Measurements from ENCODE around the gene ZDHHC24. TPM values are rescaled to one million over a fixed set of nuclear protein-coding genes. Genes with fewer than 3 reads are reported as not detected.
"Not testable (repeated sequence)": the region's sequence is repeated elsewhere in the genome, so short reads cannot be mapped to it uniquely, and the experiment has no call there.

Gene ZDHHC24
- total RNA-seq, 1 experiment from 2014 or later = 3.1 TPM

DNA sequence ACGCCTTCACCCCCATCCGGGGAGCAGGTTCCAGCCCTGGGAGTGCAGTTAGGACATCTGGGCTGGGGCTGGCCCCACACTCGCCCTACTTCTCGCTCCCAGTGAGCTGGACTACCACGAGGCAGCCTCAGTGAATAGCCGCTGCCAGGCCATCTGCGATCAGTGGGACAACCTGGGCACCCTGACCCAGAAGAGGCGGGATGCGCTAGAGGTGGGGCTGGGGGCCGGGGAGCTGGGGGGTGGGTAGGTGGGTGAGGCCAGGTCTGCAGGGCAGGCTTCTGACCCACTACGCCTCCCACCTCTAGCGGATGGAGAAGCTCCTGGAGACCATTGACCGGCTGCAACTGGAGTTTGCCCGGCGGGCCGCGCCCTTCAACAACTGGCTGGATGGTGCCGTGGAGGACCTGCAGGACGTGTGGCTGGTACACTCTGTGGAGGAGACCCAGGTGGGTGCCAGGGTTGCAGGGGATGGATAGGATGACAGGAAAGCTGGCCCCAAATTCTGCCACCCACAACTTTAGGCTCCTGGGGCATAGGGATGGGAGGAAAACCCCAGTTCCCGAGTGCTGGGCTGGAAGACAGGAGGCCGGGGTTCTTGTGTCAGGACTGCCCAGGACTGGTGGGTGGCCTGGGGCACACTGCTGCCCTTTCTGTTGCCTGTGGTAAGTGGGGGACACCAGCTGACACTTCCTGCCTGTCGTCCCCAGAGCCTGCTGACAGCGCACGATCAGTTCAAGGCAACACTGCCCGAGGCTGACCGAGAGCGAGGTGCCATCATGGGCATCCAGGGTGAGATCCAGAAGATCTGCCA is 14.2 kb upstream of the ZDHHC24 start:
- Histone ChIP-seq H3K4me3 (no peak overlapping the region), H3K4me1 (no peaks in the 10 kb centered on the region), H3K27ac (no peak overlapping the region), H3K36me3 (no peaks in the 10 kb centered on the region), H3K27me3 (no peaks in the 10 kb centered on the region), H3K9me3 (replicated peaks) (no peaks in the 10 kb centered on the region)
- DNase-seq = no peak

DNA sequence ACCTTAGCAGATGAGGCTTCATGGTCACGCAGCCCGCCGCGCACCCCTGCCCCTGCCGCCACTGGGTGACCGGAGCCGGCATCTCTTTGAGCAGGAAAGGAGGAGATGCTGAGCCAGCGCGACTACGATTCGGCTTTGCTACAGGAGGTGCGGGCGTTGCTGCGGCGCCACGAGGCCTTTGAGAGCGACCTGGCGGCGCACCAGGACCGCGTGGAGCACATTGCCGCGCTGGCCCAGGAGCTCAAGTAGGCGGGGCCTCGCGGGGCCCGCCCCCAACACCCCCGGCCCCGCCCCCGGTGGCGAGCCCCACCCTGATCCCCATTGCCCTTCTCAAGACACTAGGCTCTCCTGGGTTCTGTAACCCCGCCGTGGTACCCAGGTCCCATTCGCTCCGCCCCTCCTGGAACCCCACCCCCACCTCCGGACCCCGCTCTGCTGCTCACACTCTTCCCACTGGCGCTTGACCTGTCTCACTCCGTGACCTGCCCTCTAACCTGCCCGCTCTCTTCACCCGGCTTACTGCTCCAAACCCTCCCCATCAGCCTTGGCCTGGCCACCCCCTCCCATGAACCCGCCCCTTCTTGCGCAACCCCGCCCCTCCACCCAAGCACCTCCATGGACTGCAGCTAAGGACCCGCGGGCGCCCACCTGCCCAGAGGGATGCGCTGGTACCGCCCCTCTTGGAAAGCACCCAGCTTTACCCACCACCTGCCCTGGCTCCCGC is 13.5 kb upstream of the ZDHHC24 start:
- H3K4me1 ChIP-seq = no peaks in the 10 kb centered on the region
- DNase-seq = no peak
- no peaks in the 10 kb centered on the region for H3K9me3 ChIP-seq (replicated peaks)
- H3K27ac ChIP-seq = no peak overlapping the region
- no peaks in the 10 kb centered on the region for H3K27me3 ChIP-seq
- H3K4me3 ChIP-seq = no peak overlapping the region
- no peaks in the 10 kb centered on the region for H3K36me3 ChIP-seq

DNA sequence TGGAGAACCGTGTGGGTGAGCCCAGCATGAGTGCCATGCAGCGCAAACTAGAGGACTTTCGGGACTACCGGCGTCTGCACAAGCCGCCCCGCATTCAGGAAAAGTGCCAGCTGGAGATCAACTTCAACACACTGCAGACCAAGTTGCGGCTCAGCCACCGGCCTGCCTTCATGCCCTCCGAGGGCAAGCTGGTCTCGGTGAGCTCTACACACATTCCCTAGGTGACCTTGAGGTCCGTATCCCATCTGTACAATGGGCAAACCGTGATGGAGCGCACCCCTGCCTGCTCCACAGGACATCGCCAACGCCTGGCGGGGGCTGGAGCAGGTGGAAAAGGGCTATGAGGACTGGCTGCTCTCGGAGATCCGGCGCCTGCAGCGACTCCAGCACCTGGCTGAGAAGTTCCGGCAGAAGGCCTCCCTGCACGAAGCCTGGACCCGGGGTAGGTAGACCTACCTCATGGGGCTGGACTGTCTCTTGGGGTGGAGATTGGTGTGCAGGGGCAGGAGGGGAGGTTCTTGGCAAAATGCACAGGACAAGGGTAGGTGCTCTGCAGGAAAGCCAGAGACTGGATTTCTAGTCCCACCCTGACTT is 12.0 kb upstream of the ZDHHC24 start:
- no peaks in the 10 kb centered on the region for H3K9me3 ChIP-seq (replicated peaks)
- H3K4me1 ChIP-seq = no peaks in the 10 kb centered on the region
- H3K36me3 ChIP-seq = no peaks in the 10 kb centered on the region
- no peak overlapping the region for H3K27ac ChIP-seq
- DNase-seq = no peak
- H3K4me3 ChIP-seq = no peak overlapping the region
- no peaks in the 10 kb centered on the region for H3K27me3 ChIP-seq

DNA sequence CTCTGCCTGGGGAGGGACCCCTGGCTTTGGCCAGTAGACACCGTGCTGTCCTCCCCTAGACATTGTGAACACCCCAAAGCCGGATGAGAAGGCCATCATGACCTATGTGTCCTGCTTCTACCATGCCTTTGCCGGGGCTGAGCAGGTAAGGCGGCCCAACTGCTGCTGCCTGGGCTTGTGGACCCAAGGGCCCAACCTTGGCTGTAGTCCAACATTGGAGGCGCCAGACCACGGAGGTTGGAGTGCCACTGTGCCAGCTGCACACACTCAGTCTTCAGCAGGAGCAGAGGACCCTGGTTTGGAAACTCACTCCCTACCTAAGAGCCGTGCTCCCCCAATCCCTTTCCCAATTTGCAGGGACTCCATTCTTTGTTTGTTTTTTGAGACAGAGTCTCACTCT is 10.2 kb upstream of the ZDHHC24 start:
- Histone ChIP-seq H3K9me3 (replicated peaks) (no peaks in the 10 kb centered on the region), H3K27ac (no peak overlapping the region), H3K27me3 (no peaks in the 10 kb centered on the region), H3K4me3 (no peak overlapping the region), H3K4me1 (no peaks in the 10 kb centered on the region), H3K36me3 (no peaks in the 10 kb centered on the region)
- DNase-seq = no peak

- no peak overlapping the region for H3K27ac ChIP-seq
- H3K4me3 ChIP-seq = no peak overlapping the region
- no peaks in the 10 kb centered on the region for H3K36me3 ChIP-seq
- no peaks in the 10 kb centered on the region for H3K27me3 ChIP-seq
- H3K4me1 ChIP-seq = no peaks in the 10 kb centered on the region
- no peaks in the 10 kb centered on the region for H3K9me3 ChIP-seq (replicated peaks)
- no peak for DNase-seq
These were observed 9.6 kb upstream of the ZDHHC24 start for GRCh38 chr11:66555416-66555815.

GRCh38 chr11:66554602-66555001 is 8.8 kb upstream of the ZDHHC24 start:
- Histone ChIP-seq H3K36me3 (no peaks in the 10 kb centered on the region), H3K9me3 (replicated peaks) (no peaks in the 10 kb centered on the region), H3K4me1 (no peaks in the 10 kb centered on the region), H3K27ac (no peak overlapping the region), H3K27me3 (no peaks in the 10 kb centered on the region), H3K4me3 (no peak overlapping the region)
- DNase-seq = no peak

- Histone ChIP-seq H3K9me3 (replicated peaks) (no peaks in the 10 kb centered on the region), H3K4me3 (no peak overlapping the region)
- no peak for DNase-seq
These were observed 5.0 kb upstream of the ZDHHC24 start for GRCh38 chr11:66550887-66551286.

GRCh38 chr11:66549696-66550095 is 3.8 kb upstream of the ZDHHC24 start:
- no peaks in the 10 kb centered on the region for H3K27me3 ChIP-seq
- H3K4me1 ChIP-seq = peaks cover 7% of the 10 kb centered on the region
- no peak overlapping the region for H3K4me3 ChIP-seq
- no peak overlapping the region for H3K27ac ChIP-seq
- no peaks in the 10 kb centered on the region for H3K9me3 ChIP-seq (replicated peaks)
- no peaks in the 10 kb centered on the region for H3K36me3 ChIP-seq
- no peak for DNase-seq

More at GRCh38 chr11:66550887-66551286, 5.0 kb upstream of the ZDHHC24 start:
- Histone ChIP-seq H3K36me3 (no peaks in the 10 kb centered on the region), H3K27ac (no peak overlapping the region), H3K27me3 (no peaks in the 10 kb centered on the region), H3K4me1 (peaks cover 7% of the 10 kb centered on the region)

- H3K4me1 ChIP-seq = peaks cover 7% of the 10 kb centered on the region
- H3K4me3 ChIP-seq = no peak overlapping the region
- no peak for DNase-seq
- no peaks in the 10 kb centered on the region for H3K36me3 ChIP-seq
- H3K9me3 ChIP-seq (replicated peaks) = no peaks in the 10 kb centered on the region
- no peaks in the 10 kb centered on the region for H3K27me3 ChIP-seq
- no peak overlapping the region for H3K27ac ChIP-seq
These were observed 3.2 kb upstream of the ZDHHC24 start for GRCh38 chr11:66548774-66549630.

GRCh38 chr11:66548041-66548440 is 2.2 kb upstream of the ZDHHC24 start:
- Histone ChIP-seq H3K36me3 (no peaks in the 10 kb centered on the region), H3K27ac (no peak overlapping the region), H3K4me3 (no peak overlapping the region), H3K9me3 (replicated peaks) (no peaks in the 10 kb centered on the region), H3K4me1 (peaks cover 7% of the 10 kb centered on the region), H3K27me3 (no peaks in the 10 kb centered on the region)
- DNase-seq = peak in 1 of 2 experiments; percentile 30

DNA sequence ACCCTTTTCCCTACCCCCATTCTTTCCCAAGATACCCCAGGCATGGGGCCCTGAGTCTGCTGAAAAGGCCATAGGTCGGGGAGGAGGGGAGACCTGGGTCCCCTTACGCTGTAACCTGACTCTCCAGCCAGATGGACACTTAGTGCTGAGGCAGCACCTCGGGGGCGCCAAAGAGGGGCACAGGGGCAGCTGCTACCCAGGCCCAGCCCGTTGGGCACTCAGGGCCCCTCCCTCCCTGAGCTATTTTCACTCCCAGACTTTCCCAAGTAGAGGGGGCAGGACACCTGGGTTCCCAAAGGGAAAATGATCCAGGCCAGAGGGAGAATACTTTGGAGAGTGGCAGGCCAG is 1.8 kb upstream of the ZDHHC24 start:
- H3K9me3 ChIP-seq (replicated peaks) = no peaks in the 10 kb centered on the region
- peaks cover 7% of the 10 kb centered on the region for H3K4me1 ChIP-seq
- no peak overlapping the region for H3K27ac ChIP-seq
- peak in 1 of 2 experiments; percentile 18 for DNase-seq
- H3K27me3 ChIP-seq = no peaks in the 10 kb centered on the region
- no peaks in the 10 kb centered on the region for H3K36me3 ChIP-seq
- no peak overlapping the region for H3K4me3 ChIP-seq

DNA sequence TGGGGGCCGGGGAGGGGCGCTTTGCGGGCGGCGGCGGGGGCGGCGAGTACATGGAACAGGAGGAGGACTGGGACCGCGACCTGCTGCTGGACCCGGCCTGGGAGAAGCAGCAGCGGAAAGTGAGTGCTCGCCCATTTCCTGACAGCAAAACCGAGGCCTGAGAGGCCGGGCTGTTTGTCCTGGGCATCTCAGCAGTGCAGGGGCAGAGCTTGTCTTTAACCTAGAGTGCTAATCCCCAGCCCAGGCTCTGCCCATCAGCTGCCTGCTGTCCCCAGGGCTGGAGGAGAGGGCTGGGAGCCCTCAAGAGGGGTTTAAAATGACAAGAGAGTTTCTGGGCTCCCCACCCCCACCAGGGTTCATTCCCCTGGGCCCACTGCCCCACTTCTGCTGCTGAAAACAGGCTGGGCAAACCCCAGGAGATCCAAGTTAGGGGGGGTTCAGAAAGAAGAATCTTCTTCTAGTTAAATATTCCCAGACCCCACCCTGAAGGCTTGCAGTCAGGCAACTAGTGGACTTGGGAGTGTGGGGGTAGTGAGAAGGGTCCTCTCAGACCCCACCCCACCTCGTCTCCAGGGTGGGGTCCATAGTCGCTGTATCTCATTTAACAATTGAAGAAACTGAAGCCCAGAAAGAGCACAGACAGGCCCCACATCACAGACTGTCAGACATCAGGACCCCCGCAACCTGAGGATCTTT is 1.3 kb upstream of the ZDHHC24 start:
- H3K4me3 ChIP-seq = no peak overlapping the region
- H3K27me3 ChIP-seq = no peaks in the 10 kb centered on the region
- H3K36me3 ChIP-seq = no peaks in the 10 kb centered on the region
- DNase-seq = peak in 1 of 2 experiments; percentile 19
- no peak overlapping the region for H3K27ac ChIP-seq
- H3K4me1 ChIP-seq = peaks cover 7% of the 10 kb centered on the region
- H3K9me3 ChIP-seq (replicated peaks) = no peaks in the 10 kb centered on the region

GRCh38 chr11:66546368-66546965 is 619 bp upstream of the ZDHHC24 start, which contains the start of gene ACTN3:
ACTN3 (plus strand) TSS chr11:66546903; CDS start chr11:66546938, 35 bp downstream.
- Histone ChIP-seq H3K4me1 (peaks cover 7% of the 10 kb centered on the region), H3K9me3 (replicated peaks) (no peaks in the 10 kb centered on the region), H3K36me3 (no peaks in the 10 kb centered on the region), H3K27ac (peak within 1 kb of the TSS; percentile 26), H3K27me3 (no peaks in the 10 kb centered on the region), H3K4me3 (peak within 1 kb of the TSS; percentile 72)
- no peak for DNase-seq

GRCh38 chr11:66544952-66545351 is 896 bp downstream of the ZDHHC24 start:
- DNase-seq, H3K36me3 ChIP-seq: not testable (repeated sequence)

More at GRCh38 chr11:66544952-66545351, 896 bp downstream of the ZDHHC24 start:
- not testable (repeated sequence) for H3K27me3 ChIP-seq; H3K27ac ChIP-seq; H3K9me3 ChIP-seq (replicated peaks); H3K4me1 ChIP-seq
- peak overlapping the region; percentile 72 for H3K4me3 ChIP-seq
